Endothelial cell of umbilical vein (primary cell): ENCODE measurements around the gene PHACTR1. TPM values are rescaled to one million over a fixed set of nuclear protein-coding genes. Genes with fewer than 3 reads are reported as not detected.

Source experiments
- BruUV-seq: library from RNA; stranded (reverse); fragments of 400-500 nt; replicated peaks from 2 replicates; lab custom pipeline; 2021; lab: Mats Ljungman, UMichigan
- CTCF ChIA-PET: fragments of 300-600, 350-600 bp; sonication (Branson Sonifier 250); formaldehyde crosslinking; loops from one replicate; lab custom pipeline; 2021; ENCODE audit warnings: antibody characterized with exemption, inconsistent platforms; lab: Charles Lee
- POLR2A ChIA-PET: fragments of 300-600, 350-600 bp; sonication (Branson Sonifier 250); formaldehyde crosslinking; loops from one replicate; lab custom pipeline; 2021; ENCODE audit warnings: antibody characterized with exemption, inconsistent platforms; lab: Charles Lee
- DNase-seq: peaks from one replicate; pipeline ENCODE4 v3.0.0-alpha.2; 2011; ENCODE audit warnings: low read depth, low spot score
- FAIRE-seq: peaks from 2 replicates; lab custom pipeline; 2011; peaks lifted over from hg19 to GRCh38; lab: Jason Lieb, UNC
- H2AFZ ChIP-seq: 2 replicates; pipeline ENCODE4 v1.6.0; 2012; ENCODE audit warnings: low read depth, low read length, control low read depth, inconsistent platforms
- H3K27ac ChIP-seq: 2 replicates; pipeline ENCODE4 v1.5.1; 2011; ENCODE audit warnings: low read depth, mild to moderate bottlenecking, control low read depth, low read length, moderate library complexity; ENCODE audit not compliant: insufficient read depth
- H3K27me3 ChIP-seq, 2 experiments: 2 replicates each; pipeline versions ENCODE4 v1.6.0 to v1.6.1; 2011; ENCODE audit warnings: low read length in 2 of 2, mixed read lengths in 1 of 2; ENCODE audit not compliant: control insufficient read depth in 2 of 2, insufficient read depth in 2 of 2
- H3K36me3 ChIP-seq, 2 experiments: 2 replicates in 1 of 2; 3 replicates in 1 of 2; pipeline ENCODE4 v1.5.1; 2011; ENCODE audit warnings: low read length in 2 of 2, mild to moderate bottlenecking in 1 of 2, moderate library complexity in 1 of 2; ENCODE audit not compliant: control insufficient read depth in 2 of 2, insufficient read depth in 2 of 2; ENCODE audit errors: extremely low read depth in 1 of 2
- H3K4me1 ChIP-seq: 3 replicates; pipeline ENCODE4 v1.5.1; 2011; ENCODE audit warnings: mild to moderate bottlenecking, low read length; ENCODE audit not compliant: control insufficient read depth, insufficient read depth; ENCODE audit errors: extremely low read depth
- H3K4me2 ChIP-seq: 2 replicates; pipeline ENCODE4 v1.6.1; 2011; ENCODE audit warnings: low read length, control low read depth, mixed read lengths; ENCODE audit not compliant: insufficient read depth
- H3K4me3 ChIP-seq, 3 experiments: fragments of 200-600 bp in 1 of 3; sonication (generic), shearing (Covaris generic) in 1 of 3; replicated peaks in 1 of 3; 2 replicates each; pipeline ENCODE4 v1.5.1; 2011 to 2016; ENCODE audit warnings: control low read depth in 3 of 3, low read length in 3 of 3, mild to moderate bottlenecking in 2 of 3, inconsistent platforms in 1 of 3, low read depth in 1 of 3, moderate library complexity in 1 of 3; ENCODE audit not compliant: insufficient read depth in 1 of 3
- H3K79me2 ChIP-seq: 2 replicates; pipeline ENCODE4 v1.6.0; 2012; ENCODE audit warnings: low read length, inconsistent platforms; ENCODE audit not compliant: control insufficient read depth, insufficient read depth
- H3K9ac ChIP-seq: replicated peaks from 2 replicates; pipeline ENCODE3; 2011; ENCODE audit warnings: low read length, control low read depth; ENCODE audit not compliant: insufficient read depth; ENCODE audit errors: extremely low read depth
- H3K9me1 ChIP-seq: replicated peaks from 3 replicates; pipeline ENCODE4 v1.6.0; 2011; ENCODE audit warnings: mild to moderate bottlenecking, low read length; ENCODE audit not compliant: control insufficient read depth, insufficient read depth; ENCODE audit errors: extremely low read depth
- H3K9me3 ChIP-seq: replicated peaks from 2 replicates; pipeline ENCODE4 v1.5.1; 2012; ENCODE audit warnings: low read length, inconsistent platforms; ENCODE audit not compliant: control insufficient read depth, insufficient read depth
- H4K20me1 ChIP-seq: replicated peaks from 2 replicates; pipeline ENCODE3; 2011; ENCODE audit warnings: mild to moderate bottlenecking, low read length; ENCODE audit not compliant: control insufficient read depth, insufficient read depth; ENCODE audit errors: extremely low read depth
- CTCF ChIP-seq, 2 donors: IDR thresholded peaks; 1 replicate in 1 of 2; 2 replicates in 1 of 2; pipeline ENCODE4 v1.5.1; 2011; ENCODE audit warnings: low read length in 2 of 2, mild to moderate bottlenecking in 2 of 2, moderate library complexity in 2 of 2, control low read depth in 1 of 2, inconsistent platforms in 1 of 2, low read depth in 1 of 2; ENCODE audit not compliant: insufficient read depth in 1 of 2; ENCODE audit errors: extremely low read depth in 1 of 2
- EZH2 ChIP-seq: IDR thresholded peaks from 2 replicates; pipeline ENCODE4 v1.6.1; 2012; ENCODE audit warnings: borderline replicate concordance, low read depth, mild to moderate bottlenecking, moderate library complexity, low read length, inconsistent platforms; ENCODE audit not compliant: severe bottlenecking
- FOS ChIP-seq: IDR thresholded peaks from 2 replicates; pipeline ENCODE4 v1.6.1; 2011; ENCODE audit warnings: mild to moderate bottlenecking, low read length, moderate library complexity, borderline replicate concordance; ENCODE audit not compliant: insufficient read depth
- GATA2 ChIP-seq: IDR thresholded peaks from 2 replicates; pipeline ENCODE4 v1.7.0; 2011; ENCODE audit warnings: low read depth, mild to moderate bottlenecking, moderate library complexity, mixed read lengths, low read length; ENCODE audit not compliant: insufficient read length, insufficient read depth
- JUN ChIP-seq: IDR thresholded peaks from 2 replicates; pipeline ENCODE4 v1.6.1; 2011; ENCODE audit warnings: borderline replicate concordance, low read depth; ENCODE audit not compliant: insufficient read length, insufficient read depth
- MAX ChIP-seq: IDR thresholded peaks from 2 replicates; pipeline ENCODE4 v1.6.1; 2011; ENCODE audit not compliant: insufficient read depth, insufficient read length
- MYC ChIP-seq: IDR thresholded peaks from one replicate; pipeline ENCODE4 v1.6.1; 2011; ENCODE audit warnings: mild to moderate bottlenecking, low read depth, low read length
- POLR2A ChIP-seq: IDR thresholded peaks from 2 replicates; pipeline ENCODE4 v1.6.1; 2012; ENCODE audit warnings: low read depth, mild to moderate bottlenecking, control low read depth, low read length
- POLR2AphosphoS5 ChIP-seq: IDR thresholded peaks from 2 replicates; pipeline ENCODE4 v1.6.1; 2012; ENCODE audit warnings: low read depth, mild to moderate bottlenecking, control low read depth, low read length, moderate library complexity; ENCODE audit not compliant: insufficient read depth
- dilution Hi-C: fragments of 300-500 bp; cut with MboI; formaldehyde crosslinking; loops from one replicate; pipeline ENCODE4 v1.15.0; 2019; ENCODE audit warnings: low sequenced_read_pairs; ENCODE audit not compliant: extremely low pct_ligation_motif_present
- intact Hi-C: fragments of 100-400 bp; cut with micrococcal nuclease; formaldehyde crosslinking; loops from one replicate; pipeline ENCODE4 v1.10.0; 2022
- polyA plus RNA-seq, 4 experiments: library from polyadenylated mRNA; depleted of rRNA in 3 of 4; stranded (reverse) in 3 of 4; unstranded in 1 of 4; fragments of >200 nt; gene quantifications; 2 replicates each; pipeline versions ENCODE4 v1.2.1 to v1.2.3, GENCODE V29; 2011 to 2012; ENCODE audit warnings: missing spikeins in 1 of 4
- total RNA-seq: library from RNA; stranded (reverse); gene quantifications from 2 replicates; pipeline ENCODE4 v1.2.3, GENCODE V29; 2021

Gene PHACTR1
- total and polyA plus RNA-seq, 2 donors (not counting 3 experiments of a cell fraction or from before 2014, with no cell fraction given), result 2.4 to 23.2 TPM

GRCh38 chr6:12969966-12970365 lies 253.4 kb downstream of the PHACTR1 start:
- no peak overlapping the region for H3K4me3 ChIP-seq
- ChIA-PET CTCF (no interaction called here), POLR2A (no interaction called here)
- TF ChIP-seq GATA2 (no peak), FOS (no peak), MYC (no peak), MAX (no peak), CTCF (IDR thresholded peaks at IDR 0.05; ENCODE audit: extremely low read depth in 1 of 2, insufficient read depth in 1 of 2, low read depth in 1 of 2, low read length in 2 of 2) (no peak), POLR2AphosphoS5 (no peak), EZH2 (no peak), POLR2A (no peak), JUN (no peak)
- H3K9me1 ChIP-seq, result no peaks in the 10 kb centered on the region
- H3K27me3 ChIP-seq, result no peaks in the 10 kb centered on the region
- H3K4me1 ChIP-seq, result peaks cover 8% of the 10 kb centered on the region
- DNase-seq, result no peak
- H2AFZ ChIP-seq, result no peak overlapping the region
- H3K9ac ChIP-seq, result no peak overlapping the region
- intact Hi-C loops, result no loop called here
- FAIRE-seq, result no peak
- BruUV-seq, result no TSS peak
- no peaks in the 10 kb centered on the region for H3K9me3 ChIP-seq
- H3K79me2 ChIP-seq, result peaks cover 3% of the 10 kb centered on the region
- dilution Hi-C loops, result no loop called here
- no peaks in the 10 kb centered on the region for H4K20me1 ChIP-seq
- no peak overlapping the region for H3K4me2 ChIP-seq
- no peaks in the 10 kb centered on the region for H3K36me3 ChIP-seq
- H3K27ac ChIP-seq, result no peak overlapping the region
